Astrocyte (in vitro differentiated cells and primary cell): ENCODE data around the gene P4HA2.

ENCODE experiments used
- CTCF ChIP-seq: IDR thresholded peaks from 2 replicates; pipeline ENCODE4 v1.5.1; 2011; ENCODE audit warnings: low read depth, mild to moderate bottlenecking, inconsistent platforms, low read length, moderate library complexity; ENCODE audit not compliant: insufficient read depth
- EZH2 ChIP-seq: IDR thresholded peaks from 2 replicates; pipeline ENCODE4 v1.6.1; 2012; ENCODE audit warnings: mild to moderate bottlenecking, low read length, inconsistent platforms; ENCODE audit not compliant: insufficient read depth

DNA sequence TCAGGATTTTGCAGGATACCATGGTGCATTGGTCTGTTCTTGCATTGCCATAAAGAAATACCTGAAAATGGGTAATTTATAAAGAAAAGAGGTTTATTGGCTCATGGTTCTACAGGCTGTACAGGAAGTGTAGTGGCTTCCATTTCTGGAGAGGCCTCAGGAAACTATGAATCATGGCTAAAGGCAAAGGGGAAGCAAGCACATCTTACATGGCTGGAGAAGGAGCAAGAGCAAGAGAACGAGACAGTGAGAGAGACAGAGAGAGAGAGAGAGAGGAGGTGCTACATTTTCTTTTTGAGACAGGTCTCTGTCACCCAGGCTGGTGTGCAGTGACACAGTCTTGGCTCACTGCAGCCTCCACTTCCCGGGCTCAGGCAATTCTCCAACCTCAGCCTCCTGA lies 43.9 kb downstream of the P4HA2 start:
- TF ChIP-seq EZH2: no peak
- TF ChIP-seq CTCF: no peak
